Measurements from ENCODE around the gene CREBBP.

The CREBBP gene

DNA sequence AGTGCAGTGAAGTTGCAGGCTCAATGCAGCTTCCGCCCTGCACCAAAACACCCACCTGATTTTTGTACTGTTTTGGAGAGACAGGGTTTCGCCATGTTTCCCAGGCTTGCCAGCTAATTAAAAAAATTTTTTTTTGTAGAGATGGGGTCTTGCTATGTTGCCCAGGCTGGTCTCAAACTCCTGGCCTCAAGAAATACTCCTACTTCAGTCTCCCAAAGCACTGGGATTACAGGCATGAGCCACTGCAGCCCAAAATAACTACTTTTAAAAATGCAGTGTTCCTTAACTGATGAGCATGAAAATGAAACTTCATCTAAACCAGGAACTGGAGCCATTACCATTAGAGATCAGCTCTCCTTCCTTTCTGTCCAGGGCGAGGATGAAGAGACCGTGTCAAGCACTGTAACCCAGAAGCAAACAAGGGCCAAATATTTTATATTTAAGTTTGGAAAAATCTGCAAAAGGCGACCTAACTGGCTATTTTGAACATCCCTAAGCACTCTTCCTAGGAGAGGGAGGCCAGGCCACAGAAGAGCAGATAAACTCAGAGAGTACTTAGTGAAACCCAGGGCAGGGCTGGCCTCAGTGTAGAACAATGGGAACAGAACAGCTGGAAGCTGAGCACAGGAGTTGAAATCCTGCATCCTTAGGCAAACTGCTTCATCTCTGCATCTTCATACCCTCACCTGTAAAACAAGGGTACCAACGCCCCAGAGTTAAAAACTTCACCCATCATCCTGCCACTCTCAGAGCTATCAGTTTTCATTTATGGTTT is 24.0 kb downstream of the CREBBP start:
- no peak for DNase-seq (ENCODE audit: low read depth)

GRCh38 chr16:3854750-3855541 is 25.6 kb downstream of the CREBBP start:
- peak; percentile 74 for DNase-seq (ENCODE audit: low read depth)

GRCh38 chr16:3850544-3850899 is 30.0 kb downstream of the CREBBP start:
- DNase-seq (ENCODE audit: low read depth): no peak

- no peak for DNase-seq (ENCODE audit: low read depth)
These were observed 30.6 kb downstream of the CREBBP start for GRCh38 chr16:3849751-3850543.

GRCh38 chr16:3846595-3847091 is 33.9 kb downstream of the CREBBP start:
- DNase-seq (ENCODE audit: low read depth): no peak

GRCh38 chr16:3846087-3846486 is 34.4 kb downstream of the CREBBP start:
- no peak for DNase-seq (ENCODE audit: low read depth)

DNA sequence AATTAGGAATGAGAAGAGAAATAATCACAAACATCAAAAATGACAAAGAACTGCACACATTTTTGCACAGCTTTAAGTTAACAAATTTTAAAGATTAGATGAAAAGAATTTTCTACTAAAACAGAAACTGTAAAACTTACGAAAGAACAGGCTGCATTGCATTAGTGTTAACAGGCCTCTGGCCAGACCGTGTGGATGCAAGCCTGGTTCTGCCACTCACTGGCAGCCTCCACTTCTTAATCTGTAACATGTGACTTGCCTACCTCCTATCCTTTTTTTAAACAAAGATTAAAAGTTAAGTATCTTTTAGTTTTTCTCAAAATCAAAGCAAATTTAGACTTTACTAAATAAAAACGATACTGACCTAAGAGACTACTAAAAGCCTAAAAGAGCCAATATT is 37.5 kb downstream of the CREBBP start:
- peak; percentile 74 for DNase-seq (ENCODE audit: low read depth)

DNA sequence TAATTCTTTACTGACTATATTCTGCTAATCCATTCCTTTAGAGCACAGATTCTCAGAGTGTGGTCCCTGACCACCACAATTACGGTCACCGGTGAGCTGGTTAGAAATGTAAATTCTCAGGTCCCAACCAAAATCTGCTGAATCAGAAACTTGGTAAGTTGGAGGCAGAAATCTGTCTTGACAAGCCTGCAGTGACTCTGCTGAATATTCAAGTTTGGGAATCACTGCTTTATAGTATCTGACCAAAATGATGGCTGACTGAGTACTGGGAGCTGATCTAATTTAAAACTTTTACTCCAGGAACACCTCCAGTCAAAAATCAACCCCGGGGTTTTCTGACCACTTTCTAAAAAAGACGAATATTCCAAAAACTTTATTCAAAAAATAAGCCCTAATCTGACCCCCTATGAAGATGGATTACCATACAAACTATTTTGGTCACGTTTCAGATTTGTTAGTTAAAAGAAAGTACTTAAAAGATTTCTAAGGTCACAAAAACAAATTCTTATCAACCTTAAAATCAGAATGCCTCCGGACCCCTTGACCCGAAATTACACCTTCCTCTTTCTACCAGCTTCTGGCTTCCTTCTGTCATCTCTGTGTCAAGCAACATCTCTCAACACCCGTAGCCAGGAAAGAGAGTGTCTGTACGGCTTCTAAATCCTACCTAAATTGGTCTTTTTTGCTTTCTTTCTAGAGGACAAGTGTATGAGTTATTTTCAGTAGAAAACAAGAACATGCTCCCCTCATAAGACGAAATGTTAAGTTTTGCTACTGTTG is 38.6 kb downstream of the CREBBP start:
- no peak for DNase-seq (ENCODE audit: low read depth)

GRCh38 chr16:3839402-3840184 is 40.9 kb downstream of the CREBBP start:
- no peak for DNase-seq (ENCODE audit: low read depth)

GRCh38 chr16:3838600-3839401 is 41.7 kb downstream of the CREBBP start:
- no peak for DNase-seq (ENCODE audit: low read depth)

DNA sequence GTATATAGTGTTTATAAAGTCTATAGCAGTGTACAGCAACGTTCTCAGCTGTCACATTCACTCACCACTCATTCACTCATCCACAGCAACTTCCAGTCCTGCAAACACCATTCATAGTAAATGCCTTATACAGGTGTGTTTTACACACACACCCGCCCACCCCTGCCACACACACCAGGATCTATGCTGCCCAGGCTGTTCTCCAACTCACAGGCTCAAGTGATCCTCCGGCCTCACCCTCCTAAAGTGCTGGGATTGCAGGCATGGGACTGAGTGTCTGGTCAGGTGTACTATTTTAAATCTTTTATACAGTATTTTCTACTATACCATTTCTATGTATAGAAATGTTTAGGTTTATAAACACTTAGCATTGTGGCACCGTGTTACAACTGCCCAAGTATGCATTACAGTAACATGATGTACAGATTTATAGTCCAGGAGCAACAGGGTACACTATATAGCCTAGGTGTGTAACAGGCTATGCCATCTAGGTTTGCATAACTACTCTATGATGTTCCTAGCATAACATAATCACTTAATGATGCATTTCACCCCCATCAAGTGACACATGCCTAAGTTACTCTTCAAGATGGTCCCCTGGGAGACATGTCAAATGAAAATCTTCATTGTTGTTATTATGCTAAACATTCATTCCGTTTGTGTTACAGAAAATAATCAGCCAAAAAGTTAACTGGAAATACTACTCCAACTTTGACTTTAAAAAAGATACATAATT is 42.5 kb downstream of the CREBBP start:
- no peak for DNase-seq (ENCODE audit: low read depth)

DNA sequence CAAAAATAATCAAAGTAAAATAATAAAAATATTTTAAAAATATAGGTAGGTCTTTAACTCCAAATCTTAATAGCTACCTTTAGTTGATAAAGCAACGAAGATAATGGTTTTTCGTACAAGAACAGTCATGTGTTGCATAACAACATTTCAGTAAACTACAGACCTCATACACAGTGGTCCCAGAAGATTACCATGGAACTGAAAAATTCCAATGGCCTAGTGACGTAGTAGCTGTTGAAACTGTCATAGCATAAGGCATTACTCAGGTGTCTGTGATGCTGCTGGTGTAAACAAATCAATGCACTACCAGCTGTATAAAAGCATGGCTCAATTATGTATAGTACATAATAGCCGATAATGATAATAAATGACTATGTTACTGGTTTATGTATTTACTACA is 43.9 kb downstream of the CREBBP start:
- DNase-seq (ENCODE audit: low read depth): peak; percentile 86

GRCh38 chr16:3835089-3835602 is 45.4 kb downstream of the CREBBP start:
- no peak for DNase-seq (ENCODE audit: low read depth)

DNA sequence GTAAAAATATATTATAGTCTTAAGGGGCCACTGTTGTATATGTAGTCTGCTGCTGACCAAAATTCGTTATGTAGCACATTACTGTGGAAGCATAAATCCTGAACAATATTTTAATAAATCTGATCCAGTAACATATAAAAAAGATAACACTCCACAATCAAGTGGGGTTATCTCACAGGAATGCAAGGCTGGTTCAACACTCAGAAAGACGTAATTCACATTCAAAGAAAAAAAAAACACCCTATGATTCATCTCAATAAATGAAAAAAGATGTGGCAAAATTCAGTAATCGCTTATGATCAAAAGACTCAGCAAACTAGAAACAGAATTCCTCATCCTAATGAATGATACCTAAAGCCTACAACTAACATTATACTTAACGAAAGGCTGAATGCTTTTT is 47.8 kb downstream of the CREBBP start:
- DNase-seq (ENCODE audit: low read depth): no peak

DNA sequence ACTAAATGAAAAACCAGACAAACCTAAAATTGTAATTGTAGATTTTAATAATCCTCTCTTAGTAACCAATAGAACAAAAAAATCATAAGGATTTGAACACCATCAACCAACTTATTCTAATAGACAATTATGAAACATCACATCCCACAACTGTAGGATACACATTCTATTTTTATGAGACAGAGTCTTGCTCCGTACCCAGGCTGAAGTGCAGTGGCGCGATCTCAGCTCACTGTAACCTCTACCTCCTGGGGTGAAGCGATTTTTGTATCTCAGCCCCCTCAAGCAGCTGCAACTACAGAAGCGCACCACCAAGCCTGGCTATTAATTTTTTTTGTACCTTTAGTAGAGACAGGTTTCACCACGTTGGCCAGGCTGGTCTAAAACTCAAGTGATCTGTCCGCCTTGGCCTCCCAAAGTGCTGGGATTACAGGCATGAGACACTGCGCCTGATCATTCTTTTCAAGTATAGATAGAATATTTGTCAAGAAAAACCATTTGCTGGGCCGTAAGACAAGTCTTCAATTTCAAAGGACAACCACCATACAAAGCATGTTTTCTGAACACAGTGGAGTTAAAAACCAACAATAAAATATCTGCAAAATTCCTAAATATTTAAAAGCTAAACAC is 49.8 kb downstream of the CREBBP start:
- DNase-seq (ENCODE audit: low read depth): no peak

GRCh38 chr16:3829631-3830536 is 50.6 kb downstream of the CREBBP start:
- peak; percentile 39 for DNase-seq (ENCODE audit: low read depth)

DNA sequence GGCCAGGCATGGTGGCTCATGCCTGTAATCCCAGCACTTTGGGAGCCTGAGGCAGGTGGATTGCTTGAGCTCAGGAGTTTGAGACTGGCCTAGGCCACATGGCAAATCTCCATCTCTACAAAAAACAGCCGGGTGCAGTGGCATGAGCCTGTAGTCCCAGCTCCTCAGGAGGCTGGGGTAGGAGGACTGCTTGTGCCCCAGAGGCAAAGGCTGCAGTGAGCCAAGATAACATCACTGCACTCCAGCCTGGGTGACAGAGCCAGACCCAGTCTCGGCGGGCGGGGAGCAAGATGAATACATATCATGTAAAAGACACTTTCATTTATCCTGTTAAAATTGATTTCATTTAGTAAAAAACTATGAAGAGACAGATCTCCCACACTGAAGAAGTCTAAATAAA is 54.6 kb downstream of the CREBBP start:
- no peak for DNase-seq (ENCODE audit: low read depth)

DNA sequence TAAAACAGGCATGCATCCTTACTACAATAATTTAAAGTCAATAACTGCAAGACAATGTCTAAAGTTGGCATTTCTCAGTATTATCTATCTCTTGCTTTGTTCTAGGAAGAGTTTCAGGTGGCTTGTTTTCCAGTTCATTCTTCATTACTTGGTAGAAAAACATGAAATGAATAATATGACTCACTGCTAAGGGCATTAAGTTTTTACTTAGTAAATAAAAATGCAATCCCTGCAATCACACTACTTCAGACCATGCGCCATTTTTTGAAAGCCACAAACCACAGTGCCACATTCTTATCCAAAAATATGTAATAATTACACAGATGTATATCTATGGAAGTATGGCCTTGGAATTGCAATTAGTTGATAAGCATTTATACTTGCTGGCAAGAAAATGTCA is 55.4 kb downstream of the CREBBP start:
- DNase-seq (ENCODE audit: low read depth): peak; percentile 78
